GM12878 (cell line): ENCODE measurements around the gene TMEM14A. TPM values are rescaled to one million over a fixed set of nuclear protein-coding genes. Genes with fewer than 3 reads are reported as not detected.

ENCODE experiments used
- ATAC-seq: fragments of 200-7000 bp; cut with Tn5 transposase; 3 replicates; pipeline ENCODE4 v1.9.1; 2020; ENCODE audit warnings: mild to moderate bottlenecking, moderate library complexity
- BruUV-seq: library from RNA; stranded (reverse); fragments of 400-500 nt; replicated peaks from 2 replicates; lab custom pipeline; 2021; lab: Mats Ljungman, UMichigan
- CTCF ChIA-PET: fragments of 300-600 bp; sonication (Branson Sonifier 250); formaldehyde crosslinking; extraction: SDS; loops from one replicate; lab custom pipeline; 2021; ENCODE audit warnings: inconsistent platforms; lab: Yijun Ruan, JAX
- POLR2A ChIA-PET: fragments of 350-600 bp; formaldehyde crosslinking; extraction: SDS; loops from one replicate; lab custom pipeline; 2021; ENCODE audit warnings: inconsistent platforms; lab: Charles Lee
- RAD21 ChIA-PET: fragments of 300-600 bp; sonication (Branson Sonifier 250); formaldehyde crosslinking; loops from one replicate; lab custom pipeline; 2023; ENCODE audit warnings: antibody characterized with exemption; ENCODE audit not compliant: unreplicated experiment; lab: Charles Lee
- SMC1A ChIA-PET: fragments of 300-600 bp; sonication (Branson Sonifier 250); formaldehyde crosslinking; loops from one replicate; lab custom pipeline; 2023; ENCODE audit not compliant: unreplicated experiment, uncharacterized antibody; lab: Charles Lee
- DNase-seq: peaks from one replicate; pipeline ENCODE4 v3.0.0-alpha.2; 2011; ENCODE audit warnings: low read depth, low spot score
- FAIRE-seq: peaks from 3 replicates; lab custom pipeline; 2011; peaks lifted over from hg19 to GRCh38; lab: Jason Lieb, UNC
- H2AFZ ChIP-seq: 2 replicates; pipeline ENCODE4 v1.6.0; 2011; ENCODE audit warnings: low read depth, low read length, control low read depth; ENCODE audit not compliant: control insufficient read depth
- H3K27ac ChIP-seq: 2 replicates; pipeline ENCODE4 v1.5.1; 2011; ENCODE audit warnings: control low read depth; ENCODE audit not compliant: control insufficient read depth, insufficient read depth
- H3K27me3 ChIP-seq, 2 experiments: replicated peaks in 1 of 2; 2 replicates each; pipeline versions ENCODE4 v1.6.0 to v1.6.1; 2011; ENCODE audit warnings: low read length in 1 of 2; ENCODE audit not compliant: control insufficient read depth in 2 of 2, insufficient read depth in 2 of 2
- H3K36me3 ChIP-seq, 2 experiments: 2 replicates each; pipeline ENCODE4 v1.5.1; 2011; ENCODE audit warnings: low read length in 1 of 2; ENCODE audit not compliant: control insufficient read depth in 2 of 2, insufficient read depth in 2 of 2
- H3K4me1 ChIP-seq: 2 replicates; pipeline ENCODE4 v1.6.1; 2011; ENCODE audit warnings: mild to moderate bottlenecking, low read length, moderate library complexity, mixed read lengths; ENCODE audit not compliant: control insufficient read depth, insufficient read depth
- H3K4me2 ChIP-seq: 2 replicates; pipeline ENCODE4 v1.6.0; 2011; ENCODE audit warnings: control low read depth; ENCODE audit not compliant: control insufficient read depth, insufficient read depth
- H3K4me3 ChIP-seq: fragments of 200-600 bp; sonication (generic); 2 replicates; pipeline ENCODE4 v1.5.1; 2016
- H3K79me2 ChIP-seq: 2 replicates; pipeline ENCODE4 v1.6.0; 2011; ENCODE audit warnings: low read length; ENCODE audit not compliant: control insufficient read depth, insufficient read depth
- H3K9ac ChIP-seq: 2 replicates; pipeline ENCODE4 v1.8.0; 2011; ENCODE audit warnings: low read length, control low read depth, mixed read lengths; ENCODE audit not compliant: control insufficient read depth, insufficient read depth
- H3K9me3 ChIP-seq: replicated peaks from 3 replicates; pipeline ENCODE4 v1.5.1; 2011; ENCODE audit warnings: mild to moderate bottlenecking, low read length; ENCODE audit not compliant: control insufficient read depth, insufficient read depth
- H4K20me1 ChIP-seq: 2 replicates; pipeline ENCODE4 v1.6.0; 2011; ENCODE audit not compliant: control insufficient read depth, insufficient read depth
- ASH2L ChIP-seq: fragments of 300-600, 200-600 bp; sonication (generic); IDR thresholded peaks from 2 replicates; pipeline ENCODE4 v1.6.1; 2017; ENCODE audit warnings: low read depth, mild to moderate bottlenecking, borderline replicate concordance
- BACH1 ChIP-seq: fragments of 450-650 bp; IDR thresholded peaks from 2 replicates; pipeline ENCODE4 v1.6.1; 2017; ENCODE audit warnings: mild to moderate bottlenecking, borderline replicate concordance
- CBX5 ChIP-seq: sonication (generic); IDR thresholded peaks from 2 replicates; pipeline ENCODE4 v1.6.1; 2016; ENCODE audit warnings: low read depth, moderate library complexity, mild to moderate bottlenecking, inconsistent platforms
- CREB1 ChIP-seq: IDR thresholded peaks from 2 replicates; pipeline ENCODE4 v1.6.1; 2012; ENCODE audit warnings: low read depth, mild to moderate bottlenecking, inconsistent platforms
- CREM ChIP-seq: IDR thresholded peaks from 2 replicates; pipeline ENCODE4 v1.6.1; 2014; ENCODE audit warnings: antibody characterized with exemption, low read depth
- EED ChIP-seq: sonication (generic); IDR thresholded peaks from 2 replicates; pipeline ENCODE4 v1.6.1; 2016; ENCODE audit warnings: antibody characterized with exemption, low read depth
- IKZF2 ChIP-seq, 2 experiments: fragments of 450-650 bp; IDR thresholded peaks; 2 replicates each; pipeline ENCODE4 v1.6.1; 2017; ENCODE audit warnings: mild to moderate bottlenecking in 2 of 2, moderate library complexity in 2 of 2
- JUNB ChIP-seq: IDR thresholded peaks from 2 replicates; pipeline ENCODE4 v1.6.1; 2016; ENCODE audit warnings: antibody characterized with exemption, mild to moderate bottlenecking
- KDM1A ChIP-seq: fragments of 200-600 bp; sonication (generic); IDR thresholded peaks from 2 replicates; pipeline ENCODE4 v1.6.1; 2016; ENCODE audit warnings: borderline replicate concordance
- MEF2A ChIP-seq: IDR thresholded peaks from 2 replicates; pipeline ENCODE4 v1.6.1; 2011; ENCODE audit warnings: low read depth, mild to moderate bottlenecking, low read length, moderate library complexity; ENCODE audit not compliant: insufficient read depth
- PAX5 ChIP-seq: IDR thresholded peaks from 2 replicates; pipeline ENCODE4 v1.6.1; 2011; ENCODE audit warnings: low read depth, low read length, borderline replicate concordance
- POLR2AphosphoS5 ChIP-seq: IDR thresholded peaks from 2 replicates; pipeline ENCODE4 v1.6.1; 2011; ENCODE audit warnings: mild to moderate bottlenecking, low read length, inconsistent platforms
- RELA ChIP-seq: fragments of 450-650 bp; IDR thresholded peaks from 2 replicates; pipeline ENCODE4 v1.8.0; 2014; ENCODE audit warnings: borderline replicate concordance; ENCODE audit not compliant: partially characterized antibody
- ZNF24 ChIP-seq: fragments of 450-650 bp; IDR thresholded peaks from 2 replicates; pipeline ENCODE4 v1.6.1; 2017; ENCODE audit warnings: antibody characterized with exemption, mild to moderate bottlenecking
- WGBS: methylation state at CpG from one replicate; pipeline ENCODE4 v1.1.6; 2016; ENCODE audit warnings: low lambda C conversion rate; ENCODE audit not compliant: insufficient replicate concordance, insufficient coverage; ENCODE audit errors: missing lambda C conversion rate; 5-methylcytosine and 5-hydroxymethylcytosine counted together
- in situ Hi-C: fragments of 300-500 bp; cut with MboI; formaldehyde crosslinking; loops from 9 replicates; pipeline ENCODE4 v1.14.3; 2018; ENCODE audit warnings: mixed read lengths
- intact Hi-C: fragments of 100-400 bp; cut with micrococcal nuclease; formaldehyde crosslinking; loops from one replicate; pipeline ENCODE4 v1.14.2; 2022; ENCODE audit not compliant: unreplicated experiment
- polyA plus RNA-seq, 11 experiments: library from polyadenylated mRNA; depleted of rRNA in 4 of 11; unstranded in 6 of 11; stranded (reverse) in 5 of 11; fragments of >200 nt; fragmentation: Nextera tagmentation in 4 of 11; fragmentation: Illumina TruSeq in 1 of 11; extraction: Ambion mirVana in 4 of 11; extraction: Trizol in 1 of 11; gene quantifications; 1 replicate in 1 of 11; 2 replicates in 10 of 11; pipeline versions ENCODE4 v1.2.1 to v1.2.3, GENCODE V29; 2011 to 2016; ENCODE audit warnings: inconsistent platforms in 2 of 11, missing spikeins in 2 of 11, low read depth in 1 of 11
- total RNA-seq, 4 experiments: library from RNA; depleted of rRNA in 3 of 4; stranded (reverse); fragments of >200 nt in 3 of 4; fragmentation: Illumina TruSeq in 1 of 4; extraction: Trizol in 1 of 4; gene quantifications; 2 replicates each; pipeline versions ENCODE4 v1.2.1 to v1.2.3, GENCODE V29; 2013 to 2021
- TF ChIP-seq, protein P1 (sequence below): IDR thresholded peaks from 2 replicates; pipeline ENCODE4 v1.6.1; 2011; ENCODE audit warnings: low read depth, low read length, improper control_type of control experiment, borderline replicate concordance
- TF ChIP-seq, protein P2 (sequence below): fragments of 450-650 bp; IDR thresholded peaks from 2 replicates; pipeline ENCODE4 v1.6.1; 2016; ENCODE audit warnings: mild to moderate bottlenecking, moderate library complexity, borderline replicate concordance
- TF ChIP-seq, protein P3 (sequence below): IDR thresholded peaks from 2 replicates; pipeline ENCODE4 v1.6.1; 2012; ENCODE audit warnings: low read depth, low read length, improper control_type of control experiment
- TF ChIP-seq, protein P4 (sequence below), 3 experiments: IDR thresholded peaks in 2 of 3; conservative IDR thresholded peaks in 1 of 3; 2 replicates each; pipeline ENCODE4 v1.5.1; 2011; ENCODE audit warnings: low read depth in 3 of 3, low read length in 3 of 3, mild to moderate bottlenecking in 3 of 3, control low read depth in 2 of 3, moderate library complexity in 2 of 3, inconsistent platforms in 1 of 3, mixed read lengths in 1 of 3; ENCODE audit not compliant: control insufficient read depth in 2 of 3, insufficient read depth in 1 of 3; ENCODE audit errors: extremely low read depth in 1 of 3

Gene TMEM14A
- total and polyA plus RNA-seq, 10 of the 15 experiments (the other 5 are each of a cell fraction or from before 2014, with no cell fraction given), result 15.6 to 143 (median 33.1) TPM

DNA sequence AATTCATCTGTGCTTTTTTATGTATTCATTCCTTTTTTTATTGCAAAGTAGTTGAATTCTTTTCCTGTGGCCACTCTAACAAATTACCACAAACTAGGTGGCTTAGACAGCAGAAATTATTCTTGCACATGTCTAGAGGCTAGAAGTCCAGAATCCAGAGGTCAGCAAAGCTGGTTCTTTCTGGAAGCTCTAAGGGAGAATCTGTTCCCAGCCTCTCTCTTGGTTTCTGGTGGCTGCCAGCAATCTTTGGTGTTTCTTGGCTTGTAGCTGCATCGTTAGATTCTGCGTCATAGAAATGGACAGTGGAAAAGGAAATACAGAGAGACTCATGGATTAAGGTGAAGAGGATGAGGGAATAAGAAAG lies 53.1 kb downstream of the TMEM14A start:
- H3K27ac ChIP-seq, result no peak overlapping the region
- intact Hi-C loops, result loop anchor here (5.0 kb wide), 1 partner anchor 758 kb away; no protein-coding TSS in a partner anchor
- H3K79me2 ChIP-seq, result no peaks in the 10 kb centered on the region
- no peak for TF ChIP-seq ASH2L
- TF ChIP-seq, protein P1, sequence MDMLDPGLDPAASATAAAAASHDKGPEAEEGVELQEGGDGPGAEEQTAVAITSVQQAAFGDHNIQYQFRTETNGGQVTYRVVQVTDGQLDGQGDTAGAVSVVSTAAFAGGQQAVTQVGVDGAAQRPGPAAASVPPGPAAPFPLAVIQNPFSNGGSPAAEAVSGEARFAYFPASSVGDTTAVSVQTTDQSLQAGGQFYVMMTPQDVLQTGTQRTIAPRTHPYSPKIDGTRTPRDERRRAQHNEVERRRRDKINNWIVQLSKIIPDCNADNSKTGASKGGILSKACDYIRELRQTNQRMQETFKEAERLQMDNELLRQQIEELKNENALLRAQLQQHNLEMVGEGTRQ, result no peak
- no peak for TF ChIP-seq JUNB
- TF ChIP-seq IKZF2 (IDR thresholded peaks at IDR 0.05), result no peak
- no peak for TF ChIP-seq KDM1A
- no peak for TF ChIP-seq POLR2AphosphoS5
- no peak for TF ChIP-seq PAX5
- TF ChIP-seq EED, result no peak
- TF ChIP-seq, protein P2, sequence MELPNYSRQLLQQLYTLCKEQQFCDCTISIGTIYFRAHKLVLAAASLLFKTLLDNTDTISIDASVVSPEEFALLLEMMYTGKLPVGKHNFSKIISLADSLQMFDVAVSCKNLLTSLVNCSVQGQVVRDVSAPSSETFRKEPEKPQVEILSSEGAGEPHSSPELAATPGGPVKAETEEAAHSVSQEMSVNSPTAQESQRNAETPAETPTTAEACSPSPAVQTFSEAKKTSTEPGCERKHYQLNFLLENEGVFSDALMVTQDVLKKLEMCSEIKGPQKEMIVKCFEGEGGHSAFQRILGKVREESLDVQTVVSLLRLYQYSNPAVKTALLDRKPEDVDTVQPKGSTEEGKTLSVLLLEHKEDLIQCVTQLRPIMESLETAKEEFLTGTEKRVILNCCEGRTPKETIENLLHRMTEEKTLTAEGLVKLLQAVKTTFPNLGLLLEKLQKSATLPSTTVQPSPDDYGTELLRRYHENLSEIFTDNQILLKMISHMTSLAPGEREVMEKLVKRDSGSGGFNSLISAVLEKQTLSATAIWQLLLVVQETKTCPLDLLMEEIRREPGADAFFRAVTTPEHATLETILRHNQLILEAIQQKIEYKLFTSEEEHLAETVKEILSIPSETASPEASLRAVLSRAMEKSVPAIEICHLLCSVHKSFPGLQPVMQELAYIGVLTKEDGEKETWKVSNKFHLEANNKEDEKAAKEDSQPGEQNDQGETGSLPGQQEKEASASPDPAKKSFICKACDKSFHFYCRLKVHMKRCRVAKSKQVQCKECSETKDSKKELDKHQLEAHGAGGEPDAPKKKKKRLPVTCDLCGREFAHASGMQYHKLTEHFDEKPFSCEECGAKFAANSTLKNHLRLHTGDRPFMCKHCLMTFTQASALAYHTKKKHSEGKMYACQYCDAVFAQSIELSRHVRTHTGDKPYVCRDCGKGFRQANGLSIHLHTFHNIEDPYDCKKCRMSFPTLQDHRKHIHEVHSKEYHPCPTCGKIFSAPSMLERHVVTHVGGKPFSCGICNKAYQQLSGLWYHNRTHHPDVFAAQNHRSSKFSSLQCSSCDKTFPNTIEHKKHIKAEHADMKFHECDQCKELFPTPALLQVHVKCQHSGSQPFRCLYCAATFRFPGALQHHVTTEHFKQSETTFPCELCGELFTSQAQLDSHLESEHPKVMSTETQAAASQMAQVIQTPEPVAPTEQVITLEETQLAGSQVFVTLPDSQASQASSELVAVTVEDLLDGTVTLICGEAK, result no peak
- no peak for TF ChIP-seq CREM
- no peak for TF ChIP-seq RELA
- no peak for TF ChIP-seq MEF2A
- TF ChIP-seq, protein P3, sequence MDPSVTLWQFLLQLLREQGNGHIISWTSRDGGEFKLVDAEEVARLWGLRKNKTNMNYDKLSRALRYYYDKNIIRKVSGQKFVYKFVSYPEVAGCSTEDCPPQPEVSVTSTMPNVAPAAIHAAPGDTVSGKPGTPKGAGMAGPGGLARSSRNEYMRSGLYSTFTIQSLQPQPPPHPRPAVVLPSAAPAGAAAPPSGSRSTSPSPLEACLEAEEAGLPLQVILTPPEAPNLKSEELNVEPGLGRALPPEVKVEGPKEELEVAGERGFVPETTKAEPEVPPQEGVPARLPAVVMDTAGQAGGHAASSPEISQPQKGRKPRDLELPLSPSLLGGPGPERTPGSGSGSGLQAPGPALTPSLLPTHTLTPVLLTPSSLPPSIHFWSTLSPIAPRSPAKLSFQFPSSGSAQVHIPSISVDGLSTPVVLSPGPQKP, result no peak
- TF ChIP-seq, protein P4, sequence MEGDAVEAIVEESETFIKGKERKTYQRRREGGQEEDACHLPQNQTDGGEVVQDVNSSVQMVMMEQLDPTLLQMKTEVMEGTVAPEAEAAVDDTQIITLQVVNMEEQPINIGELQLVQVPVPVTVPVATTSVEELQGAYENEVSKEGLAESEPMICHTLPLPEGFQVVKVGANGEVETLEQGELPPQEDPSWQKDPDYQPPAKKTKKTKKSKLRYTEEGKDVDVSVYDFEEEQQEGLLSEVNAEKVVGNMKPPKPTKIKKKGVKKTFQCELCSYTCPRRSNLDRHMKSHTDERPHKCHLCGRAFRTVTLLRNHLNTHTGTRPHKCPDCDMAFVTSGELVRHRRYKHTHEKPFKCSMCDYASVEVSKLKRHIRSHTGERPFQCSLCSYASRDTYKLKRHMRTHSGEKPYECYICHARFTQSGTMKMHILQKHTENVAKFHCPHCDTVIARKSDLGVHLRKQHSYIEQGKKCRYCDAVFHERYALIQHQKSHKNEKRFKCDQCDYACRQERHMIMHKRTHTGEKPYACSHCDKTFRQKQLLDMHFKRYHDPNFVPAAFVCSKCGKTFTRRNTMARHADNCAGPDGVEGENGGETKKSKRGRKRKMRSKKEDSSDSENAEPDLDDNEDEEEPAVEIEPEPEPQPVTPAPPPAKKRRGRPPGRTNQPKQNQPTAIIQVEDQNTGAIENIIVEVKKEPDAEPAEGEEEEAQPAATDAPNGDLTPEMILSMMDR (IDR thresholded peaks at IDR 0.05 in 2 of 3, conservative IDR thresholded peaks at IDR 0.05 in 1 of 3; ENCODE audit: control insufficient read depth in 2 of 3, extremely low read depth in 1 of 3, insufficient read depth in 1 of 3, low read depth in 3 of 3, low read length in 3 of 3), result no peak
- TF ChIP-seq CBX5, result no peak
- no peak for TF ChIP-seq CREB1
- TF ChIP-seq ZNF24, result no peak
- no peak for TF ChIP-seq BACH1
- H3K36me3 ChIP-seq, result no peaks in the 10 kb centered on the region
- H2AFZ ChIP-seq, result no peak overlapping the region
- H3K9ac ChIP-seq, result no peak overlapping the region
- ATAC-seq (no peak), DNase-seq (no peak), FAIRE-seq (no peak)
- BruUV-seq, result no TSS peak
- no peak overlapping the region for H3K4me3 ChIP-seq
- H3K4me1 ChIP-seq, result peaks cover 5% of the 10 kb centered on the region
- SMC1A ChIA-PET, result interaction anchor here (0.6 to 1.7 kb wide), 4 partner anchors 15 to 154 kb away, joined by 3 to 5 read pairs (median 4); partner anchors contain the start of gene GSTA2
- CTCF ChIA-PET, result interaction anchor here (0.9 to 3.1 kb wide), 10 partner anchors 9 to 303 kb away, joined by 3 to 13 read pairs (median 6); no protein-coding TSS in a partner anchor
- WGBS, result 24% methylated on average over 2 of the region's 2 CpGs
- no peaks in the 10 kb centered on the region for H3K27me3 ChIP-seq
- POLR2A ChIA-PET, result no interaction called here
- RAD21 ChIA-PET, result interaction anchor here (0.7 to 1.5 kb wide), 2 partner anchors 308 to 762 kb away, joined by 3 to 5 read pairs; no protein-coding TSS in a partner anchor
- no peaks in the 10 kb centered on the region for H4K20me1 ChIP-seq
- in situ Hi-C loops, result no loop called here
- H3K9me3 ChIP-seq, result no peaks in the 10 kb centered on the region
- H3K4me2 ChIP-seq, result no peak overlapping the region
